ENCODE results near the gene PAFAH1B1.
"Not testable (repeated sequence)": the region's sequence is repeated elsewhere in the genome, so short reads cannot be mapped to it uniquely, and the experiment has no call there.

PAFAH1B1 gene

DNA sequence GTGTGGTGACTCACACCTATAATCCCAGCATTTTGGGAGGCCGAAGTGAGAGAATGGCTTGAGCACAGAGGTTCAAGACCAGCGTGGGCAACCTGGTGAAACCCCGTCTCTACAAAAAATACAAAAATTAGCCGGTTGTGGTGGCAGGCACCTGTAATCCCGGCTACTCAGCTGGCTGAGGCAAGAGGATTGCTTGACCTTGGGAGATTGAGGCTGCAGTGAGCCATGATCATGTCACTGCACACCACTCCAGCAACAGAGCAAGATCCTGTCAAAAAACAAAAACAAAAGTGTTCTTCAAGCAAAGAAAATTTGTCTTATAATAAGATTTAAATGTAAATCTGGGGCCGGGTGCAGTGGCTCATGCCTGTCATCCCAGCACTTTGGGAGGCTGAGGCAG, 51.5 kb downstream of the PAFAH1B1 start:
- Histone ChIP-seq H3K79me2 (ENCODE audit: control insufficient read depth, insufficient read depth, low read length) (peaks cover 2% of the 10 kb centered on the region), H3K36me3 (ENCODE audit: control insufficient read depth, insufficient read depth, low read length) (no peaks in the 10 kb centered on the region), H3K4ac (ENCODE audit: low read depth, low read length) (no peak overlapping the region), H4K8ac (ENCODE audit: low read depth, low read length) (no peak overlapping the region), H3K9ac (ENCODE audit: low read length) (no peak overlapping the region), H3K56ac (ENCODE audit: low read length) (no peak overlapping the region), H3K4me3 (ENCODE audit: low read length) (no peak overlapping the region), H3K27me3 (ENCODE audit: insufficient read depth, low read length, poor library complexity) (no peaks in the 10 kb centered on the region), H3K27ac (ENCODE audit: low read depth, low read length) (no peak overlapping the region), H2BK120ac (ENCODE audit: low read depth, low read length) (no peak overlapping the region), H3K79me1 (ENCODE audit: low read length) (peaks cover 1% of the 10 kb centered on the region), H2BK5ac (ENCODE audit: low read length) (no peak overlapping the region), H3K4me2 (ENCODE audit: low read length) (no peak overlapping the region), H3K18ac (ENCODE audit: low read length) (no peak overlapping the region), H3K23ac (ENCODE audit: low read length) (no peak overlapping the region), H4K5ac (ENCODE audit: low read length) (no peak overlapping the region), H2AK5ac (ENCODE audit: low read length) (no peak overlapping the region), H3K4me1 (ENCODE audit: control insufficient read depth, low read depth, low read length) (no peaks in the 10 kb centered on the region), H2BK15ac (replicated peaks; ENCODE audit: low read depth) (no peak overlapping the region)
- no peak for DNase-seq
- no CpG with 5 or more reads among the region's 6 CpGs for WGBS (ENCODE audit: extremely low coverage, insufficient coverage, low lambda C conversion rate)

- H2BK120ac ChIP-seq (ENCODE audit: low read depth, low read length) = no peak overlapping the region
- no peak overlapping the region for H3K23ac ChIP-seq (ENCODE audit: low read length)
- H3K18ac ChIP-seq (ENCODE audit: low read length) = no peak overlapping the region
- H4K8ac ChIP-seq (ENCODE audit: low read depth, low read length) = no peak overlapping the region
- WGBS (ENCODE audit: extremely low coverage, insufficient coverage, low lambda C conversion rate) = no CpG with 5 or more reads among the region's 6 CpGs
- no peak overlapping the region for H3K4ac ChIP-seq (ENCODE audit: low read depth, low read length)
- peaks cover 1% of the 10 kb centered on the region for H3K79me1 ChIP-seq (ENCODE audit: low read length)
- H3K4me3 ChIP-seq (ENCODE audit: low read length) = no peak overlapping the region
- no peaks in the 10 kb centered on the region for H3K27me3 ChIP-seq (ENCODE audit: insufficient read depth, low read length, poor library complexity)
- no peak overlapping the region for H2BK5ac ChIP-seq (ENCODE audit: low read length)
- no peak overlapping the region for H2BK15ac ChIP-seq (replicated peaks; ENCODE audit: low read depth)
- no peak overlapping the region for H3K56ac ChIP-seq (ENCODE audit: low read length)
- no peak for DNase-seq
- H3K27ac ChIP-seq (ENCODE audit: low read depth, low read length) = no peak overlapping the region
- no peaks in the 10 kb centered on the region for H3K4me1 ChIP-seq (ENCODE audit: control insufficient read depth, low read depth, low read length)
- H4K5ac ChIP-seq (ENCODE audit: low read length) = no peak overlapping the region
- H2AK5ac ChIP-seq (ENCODE audit: low read length) = no peak overlapping the region
- no peak overlapping the region for H3K4me2 ChIP-seq (ENCODE audit: low read length)
- H3K36me3 ChIP-seq (ENCODE audit: control insufficient read depth, insufficient read depth, low read length) = no peaks in the 10 kb centered on the region
- no peak overlapping the region for H3K9ac ChIP-seq (ENCODE audit: low read length)
- H3K79me2 ChIP-seq (ENCODE audit: control insufficient read depth, insufficient read depth, low read length) = peaks cover 5% of the 10 kb centered on the region
Observed at GRCh38 chr17:2647957-2648356, 54.5 kb downstream of the PAFAH1B1 start.

GRCh38 chr17:2649191-2649590, 55.7 kb downstream of the PAFAH1B1 start:
- H4K8ac ChIP-seq (ENCODE audit: low read depth, low read length) = no peak overlapping the region
- no peak overlapping the region for H3K4me3 ChIP-seq (ENCODE audit: low read length)
- peaks cover 1% of the 10 kb centered on the region for H3K79me1 ChIP-seq (ENCODE audit: low read length)
- no peak overlapping the region for H3K27ac ChIP-seq (ENCODE audit: low read depth, low read length)
- no peak overlapping the region for H2BK15ac ChIP-seq (replicated peaks; ENCODE audit: low read depth)
- no peak overlapping the region for H2BK5ac ChIP-seq (ENCODE audit: low read length)
- H3K4me1 ChIP-seq (ENCODE audit: control insufficient read depth, low read depth, low read length) = no peaks in the 10 kb centered on the region
- H3K9ac ChIP-seq (ENCODE audit: low read length) = no peak overlapping the region
- DNase-seq = no peak
- peaks cover 5% of the 10 kb centered on the region for H3K79me2 ChIP-seq (ENCODE audit: control insufficient read depth, insufficient read depth, low read length)
- no CpG with 5 or more reads among the region's 11 CpGs for WGBS (ENCODE audit: extremely low coverage, insufficient coverage, low lambda C conversion rate)
- H3K36me3 ChIP-seq (ENCODE audit: control insufficient read depth, insufficient read depth, low read length) = no peaks in the 10 kb centered on the region
- no peak overlapping the region for H3K18ac ChIP-seq (ENCODE audit: low read length)
- no peak overlapping the region for H3K23ac ChIP-seq (ENCODE audit: low read length)
- no peak overlapping the region for H2BK120ac ChIP-seq (ENCODE audit: low read depth, low read length)
- no peak overlapping the region for H4K5ac ChIP-seq (ENCODE audit: low read length)
- H3K27me3 ChIP-seq (ENCODE audit: insufficient read depth, low read length, poor library complexity) = no peaks in the 10 kb centered on the region
- H3K4me2 ChIP-seq (ENCODE audit: low read length) = no peak overlapping the region
- no peak overlapping the region for H2AK5ac ChIP-seq (ENCODE audit: low read length)
- no peak overlapping the region for H3K4ac ChIP-seq (ENCODE audit: low read depth, low read length)
- no peak overlapping the region for H3K56ac ChIP-seq (ENCODE audit: low read length)

GRCh38 chr17:2652911-2653310, 59.5 kb downstream of the PAFAH1B1 start:
- not testable (repeated sequence) for H3K79me2 ChIP-seq (ENCODE audit: control insufficient read depth, insufficient read depth, low read length); H3K18ac ChIP-seq (ENCODE audit: low read length); H3K4ac ChIP-seq (ENCODE audit: low read depth, low read length); H3K23ac ChIP-seq (ENCODE audit: low read length); H3K36me3 ChIP-seq (ENCODE audit: control insufficient read depth, insufficient read depth, low read length); H4K8ac ChIP-seq (ENCODE audit: low read depth, low read length); H2BK15ac ChIP-seq (replicated peaks; ENCODE audit: low read depth); DNase-seq; H3K9ac ChIP-seq (ENCODE audit: low read length); H2AK5ac ChIP-seq (ENCODE audit: low read length); H3K56ac ChIP-seq (ENCODE audit: low read length); H3K27me3 ChIP-seq (ENCODE audit: insufficient read depth, low read length, poor library complexity); H3K4me3 ChIP-seq (ENCODE audit: low read length); H3K27ac ChIP-seq (ENCODE audit: low read depth, low read length); H3K4me2 ChIP-seq (ENCODE audit: low read length); H4K5ac ChIP-seq (ENCODE audit: low read length); H2BK120ac ChIP-seq (ENCODE audit: low read depth, low read length); H2BK5ac ChIP-seq (ENCODE audit: low read length); H3K4me1 ChIP-seq (ENCODE audit: control insufficient read depth, low read depth, low read length); H3K79me1 ChIP-seq (ENCODE audit: low read length)
- no CpG with 5 or more reads among the region's 3 CpGs for WGBS (ENCODE audit: extremely low coverage, insufficient coverage, low lambda C conversion rate)

GRCh38 chr17:2655546-2655945, 62.1 kb downstream of the PAFAH1B1 start:
- H3K56ac ChIP-seq (ENCODE audit: low read length) = no peak overlapping the region
- H3K27ac ChIP-seq (ENCODE audit: low read depth, low read length) = no peak overlapping the region
- no peaks in the 10 kb centered on the region for H3K27me3 ChIP-seq (ENCODE audit: insufficient read depth, low read length, poor library complexity)
- H3K18ac ChIP-seq (ENCODE audit: low read length) = no peak overlapping the region
- no peak overlapping the region for H2BK5ac ChIP-seq (ENCODE audit: low read length)
- no peak overlapping the region for H4K8ac ChIP-seq (ENCODE audit: low read depth, low read length)
- WGBS (ENCODE audit: extremely low coverage, insufficient coverage, low lambda C conversion rate) = no CpG with 5 or more reads among the region's 7 CpGs
- H3K23ac ChIP-seq (ENCODE audit: low read length) = no peak overlapping the region
- peaks cover 10% of the 10 kb centered on the region for H3K79me1 ChIP-seq (ENCODE audit: low read length)
- no peak overlapping the region for H2BK120ac ChIP-seq (ENCODE audit: low read depth, low read length)
- no peak overlapping the region for H2AK5ac ChIP-seq (ENCODE audit: low read length)
- no peaks in the 10 kb centered on the region for H3K4me1 ChIP-seq (ENCODE audit: control insufficient read depth, low read depth, low read length)
- H3K79me2 ChIP-seq (ENCODE audit: control insufficient read depth, insufficient read depth, low read length) = peaks cover 21% of the 10 kb centered on the region
- DNase-seq = no peak
- no peak overlapping the region for H3K4me2 ChIP-seq (ENCODE audit: low read length)
- H3K9ac ChIP-seq (ENCODE audit: low read length) = no peak overlapping the region
- no peak overlapping the region for H3K4ac ChIP-seq (ENCODE audit: low read depth, low read length)
- H3K4me3 ChIP-seq (ENCODE audit: low read length) = no peak overlapping the region
- H2BK15ac ChIP-seq (replicated peaks; ENCODE audit: low read depth) = no peak overlapping the region
- H3K36me3 ChIP-seq (ENCODE audit: control insufficient read depth, insufficient read depth, low read length) = no peaks in the 10 kb centered on the region
- H4K5ac ChIP-seq (ENCODE audit: low read length) = no peak overlapping the region

DNA sequence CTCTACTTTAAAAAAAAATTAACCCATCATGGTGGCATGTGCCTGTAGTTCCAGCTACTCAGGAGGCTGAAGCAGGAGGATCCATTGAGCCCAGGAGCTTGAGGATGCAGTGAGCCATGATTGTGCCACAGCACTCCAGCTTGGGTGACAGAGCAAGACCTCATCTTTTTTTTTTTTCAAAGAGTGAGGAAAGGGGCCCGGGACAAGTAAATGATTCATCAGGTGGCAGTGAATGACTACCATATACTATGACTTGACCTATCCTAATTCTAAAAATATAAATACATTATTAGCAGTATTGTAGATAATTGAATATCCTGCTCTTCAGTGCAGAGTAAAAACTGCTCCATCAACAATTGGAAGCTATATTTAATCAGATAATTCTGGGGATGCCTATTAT, 62.8 kb downstream of the PAFAH1B1 start:
- Histone ChIP-seq H3K9ac (ENCODE audit: low read length) (no peak overlapping the region), H3K56ac (ENCODE audit: low read length) (no peak overlapping the region), H3K4me1 (ENCODE audit: control insufficient read depth, low read depth, low read length) (no peaks in the 10 kb centered on the region), H3K79me2 (ENCODE audit: control insufficient read depth, insufficient read depth, low read length) (peaks cover 24% of the 10 kb centered on the region), H3K79me1 (ENCODE audit: low read length) (peaks cover 10% of the 10 kb centered on the region), H4K5ac (ENCODE audit: low read length) (no peak overlapping the region), H2BK15ac (replicated peaks; ENCODE audit: low read depth) (no peak overlapping the region), H3K18ac (ENCODE audit: low read length) (no peak overlapping the region), H4K8ac (ENCODE audit: low read depth, low read length) (no peak overlapping the region), H3K36me3 (ENCODE audit: control insufficient read depth, insufficient read depth, low read length) (no peaks in the 10 kb centered on the region), H2BK120ac (ENCODE audit: low read depth, low read length) (no peak overlapping the region), H2BK5ac (ENCODE audit: low read length) (no peak overlapping the region), H3K27ac (ENCODE audit: low read depth, low read length) (no peak overlapping the region), H2AK5ac (ENCODE audit: low read length) (no peak overlapping the region), H3K4me3 (ENCODE audit: low read length) (no peak overlapping the region), H3K4me2 (ENCODE audit: low read length) (no peak overlapping the region), H3K27me3 (ENCODE audit: insufficient read depth, low read length, poor library complexity) (no peaks in the 10 kb centered on the region), H3K4ac (ENCODE audit: low read depth, low read length) (no peak overlapping the region), H3K23ac (ENCODE audit: low read length) (no peak overlapping the region)
- WGBS (ENCODE audit: extremely low coverage, insufficient coverage, low lambda C conversion rate) = no CpG with 5 or more reads among the region's 1 CpG
- no peak for DNase-seq

Measured in mesendoderm (in vitro differentiated cells).